Loucy (cell line): ENCODE results near the gene VPS45.

ENCODE experiments used
- CTCF ChIP-seq: fragments of 200-600 bp; sonication (generic); conservative IDR thresholded peaks from 2 replicates; pipeline ENCODE4 v1.5.1; 2014; ENCODE audit warnings: mild to moderate bottlenecking, antibody characterized with exemption, low read length
- EZH2phosphoT487 ChIP-seq: fragments of 200-600 bp; IDR thresholded peaks from 2 replicates; pipeline ENCODE4 v1.6.1; 2018; ENCODE audit warnings: antibody characterized with exemption, mild to moderate bottlenecking, moderate library complexity, borderline replicate concordance

GRCh38 chr1:150066328-150066727, 1.2 kb upstream of the VPS45 start:
- TF ChIP-seq CTCF = no peak
- no peak for TF ChIP-seq EZH2phosphoT487
